ACC112 (cell line): ENCODE measurements around the gene FGF22.

Experiments used
- H2AFZ ChIP-seq: fragments of 200-600 bp; sonication (generic); one replicate; pipeline ENCODE4 v1.6.0; 2017; ENCODE audit warnings: antibody characterized with exemption, low read length; ENCODE audit not compliant: unreplicated experiment
- H3K27ac ChIP-seq: fragments of 200-600 bp; sonication (generic); 2 replicates; pipeline ENCODE4 v1.5.1; 2014; ENCODE audit warnings: low read depth, mild to moderate bottlenecking, antibody characterized with exemption, low read length, moderate library complexity
- H3K27me3 ChIP-seq: fragments of 200-600 bp; sonication (generic); 2 replicates; pipeline ENCODE4 v1.6.1; 2014; ENCODE audit warnings: mild to moderate bottlenecking, antibody characterized with exemption, low read length, moderate library complexity, mixed read lengths; ENCODE audit not compliant: insufficient read depth
- H3K36me3 ChIP-seq: fragments of 200-600 bp; sonication (generic); 2 replicates; pipeline ENCODE4 v1.6.1; 2016; ENCODE audit warnings: mild to moderate bottlenecking, antibody characterized with exemption, low read length, moderate library complexity, mixed read lengths; ENCODE audit not compliant: insufficient read depth
- H3K4me1 ChIP-seq: fragments of 200-600 bp; sonication (generic); one replicate; pipeline ENCODE4 v1.6.1; 2016; ENCODE audit warnings: low read length, mixed read lengths; ENCODE audit not compliant: insufficient read depth, unreplicated experiment, control insufficient read depth
- H3K4me3 ChIP-seq: fragments of 200-600 bp; sonication (generic); 2 replicates; pipeline ENCODE4 v1.5.1; 2014; ENCODE audit warnings: mild to moderate bottlenecking, low read depth, low read length
- H3K79me2 ChIP-seq: fragments of 200-600 bp; sonication (generic); one replicate; pipeline ENCODE4 v1.6.0; 2016; ENCODE audit warnings: low read length; ENCODE audit not compliant: control insufficient read depth, unreplicated experiment, insufficient read depth

Gene FGF22

DNA sequence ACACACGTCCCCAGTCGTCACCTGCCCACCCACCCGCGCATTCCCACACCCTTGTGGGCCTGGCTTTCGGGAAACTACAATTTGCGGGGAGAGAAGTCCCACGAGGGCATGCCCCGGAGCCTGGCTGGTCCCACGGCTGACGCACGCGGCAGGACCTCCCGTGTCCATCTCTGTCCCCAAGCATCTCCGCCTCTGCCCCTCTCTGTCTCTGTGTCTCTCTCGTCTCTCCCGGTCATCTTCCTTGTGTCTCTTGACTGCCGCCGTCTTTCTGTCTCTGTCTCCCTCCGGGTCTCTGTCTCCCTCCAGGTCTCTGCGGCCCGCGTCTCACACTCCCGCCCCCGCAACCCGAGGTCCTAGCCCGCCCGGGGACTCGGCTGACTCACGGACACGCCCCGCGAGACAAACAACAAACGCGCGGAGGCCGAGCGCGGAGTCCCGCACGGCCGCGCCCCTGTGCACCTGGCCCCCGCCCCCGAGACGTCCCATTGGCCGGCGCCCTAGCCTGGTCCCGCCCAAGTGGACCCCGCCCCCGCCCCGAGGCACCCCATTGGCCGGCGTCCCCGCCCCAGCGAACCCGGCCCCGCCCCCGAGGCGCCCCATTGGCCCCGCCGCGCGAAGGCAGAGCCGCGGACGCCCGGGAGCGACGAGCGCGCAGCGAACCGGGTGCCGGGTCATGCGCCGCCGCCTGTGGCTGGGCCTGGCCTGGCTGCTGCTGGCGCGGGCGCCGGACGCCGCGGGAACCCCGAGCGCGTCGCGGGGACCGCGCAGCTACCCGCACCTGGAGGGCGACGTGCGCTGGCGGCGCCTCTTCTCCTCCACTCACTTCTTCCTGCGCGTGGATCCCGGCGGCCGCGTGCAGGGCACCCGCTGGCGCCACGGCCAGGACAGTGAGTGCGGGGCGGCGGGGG is at the start of gene FGF22:
TSS of gene FGF22 (plus strand) at position 627 of the 908 bp plus-strand sequence. CDS start at position 674, 47 bp downstream.
- H3K27me3 ChIP-seq: no peaks in the 10 kb centered on the region
- H3K4me1 ChIP-seq: no peaks in the 10 kb centered on the region
- no peaks in the 10 kb centered on the region for H3K79me2 ChIP-seq
- H3K27ac ChIP-seq: no peak within 1 kb of the TSS
- no peaks in the 10 kb centered on the region for H3K36me3 ChIP-seq
- H3K4me3 ChIP-seq: peak within 1 kb of the TSS; percentile 40
- no peak within 1 kb of the TSS for H2AFZ ChIP-seq

DNA sequence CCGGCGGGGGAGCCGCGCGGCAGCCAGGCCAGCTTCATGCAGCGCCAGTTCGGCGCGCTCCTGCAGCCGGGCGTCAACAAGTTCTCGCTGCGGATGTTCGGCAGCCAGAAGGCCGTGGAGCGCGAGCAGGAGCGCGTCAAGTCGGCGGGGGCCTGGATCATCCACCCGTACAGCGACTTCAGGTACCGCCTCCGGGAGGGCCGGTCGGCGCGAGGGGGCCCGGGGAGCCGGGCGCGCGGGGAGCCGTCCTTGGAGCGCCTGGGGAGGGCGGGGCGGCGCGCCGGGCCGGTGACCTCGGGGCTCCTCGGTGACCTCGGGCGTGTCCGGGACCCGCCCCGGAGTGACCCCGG is 49.3 kb upstream of the FGF22 start:
- no peaks in the 10 kb centered on the region for H3K79me2 ChIP-seq
- no peak overlapping the region for H3K27ac ChIP-seq
- peaks cover 15% of the 10 kb centered on the region for H3K4me1 ChIP-seq
- H3K27me3 ChIP-seq: peaks cover 9% of the 10 kb centered on the region; the same call in 1 of the 2 replicates
- H3K4me3 ChIP-seq: peak overlapping the region; percentile 33; the same call in 1 of the 2 replicates
- no peaks in the 10 kb centered on the region for H3K36me3 ChIP-seq
- no peak overlapping the region for H2AFZ ChIP-seq

DNA sequence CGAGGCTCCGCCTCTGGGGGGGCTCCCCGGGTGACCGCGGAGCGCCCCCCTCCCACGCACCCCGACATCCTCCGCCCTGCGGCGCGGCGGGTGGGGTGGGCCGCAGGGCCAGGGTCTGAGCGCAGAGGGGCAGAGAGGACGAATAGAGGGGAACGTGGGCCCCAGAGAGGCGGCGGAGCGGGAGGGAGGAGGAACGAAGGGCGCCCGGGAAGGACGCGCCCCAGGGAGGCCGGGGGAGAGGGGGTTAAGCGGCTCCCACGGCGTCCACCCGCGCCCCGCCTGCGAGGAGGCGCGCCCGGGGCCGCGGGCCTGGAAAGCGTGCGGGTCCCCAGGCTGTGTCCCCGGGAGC is 49.0 kb upstream of the FGF22 start:
- H3K4me1 ChIP-seq: peaks cover 15% of the 10 kb centered on the region
- peak overlapping the region; percentile 33; the same call in 1 of the 2 replicates for H3K4me3 ChIP-seq
- no peak overlapping the region for H3K27ac ChIP-seq
- peaks cover 9% of the 10 kb centered on the region; the same call in 1 of the 2 replicates for H3K27me3 ChIP-seq
- no peaks in the 10 kb centered on the region for H3K36me3 ChIP-seq
- H3K79me2 ChIP-seq: no peaks in the 10 kb centered on the region
- no peak overlapping the region for H2AFZ ChIP-seq

DNA sequence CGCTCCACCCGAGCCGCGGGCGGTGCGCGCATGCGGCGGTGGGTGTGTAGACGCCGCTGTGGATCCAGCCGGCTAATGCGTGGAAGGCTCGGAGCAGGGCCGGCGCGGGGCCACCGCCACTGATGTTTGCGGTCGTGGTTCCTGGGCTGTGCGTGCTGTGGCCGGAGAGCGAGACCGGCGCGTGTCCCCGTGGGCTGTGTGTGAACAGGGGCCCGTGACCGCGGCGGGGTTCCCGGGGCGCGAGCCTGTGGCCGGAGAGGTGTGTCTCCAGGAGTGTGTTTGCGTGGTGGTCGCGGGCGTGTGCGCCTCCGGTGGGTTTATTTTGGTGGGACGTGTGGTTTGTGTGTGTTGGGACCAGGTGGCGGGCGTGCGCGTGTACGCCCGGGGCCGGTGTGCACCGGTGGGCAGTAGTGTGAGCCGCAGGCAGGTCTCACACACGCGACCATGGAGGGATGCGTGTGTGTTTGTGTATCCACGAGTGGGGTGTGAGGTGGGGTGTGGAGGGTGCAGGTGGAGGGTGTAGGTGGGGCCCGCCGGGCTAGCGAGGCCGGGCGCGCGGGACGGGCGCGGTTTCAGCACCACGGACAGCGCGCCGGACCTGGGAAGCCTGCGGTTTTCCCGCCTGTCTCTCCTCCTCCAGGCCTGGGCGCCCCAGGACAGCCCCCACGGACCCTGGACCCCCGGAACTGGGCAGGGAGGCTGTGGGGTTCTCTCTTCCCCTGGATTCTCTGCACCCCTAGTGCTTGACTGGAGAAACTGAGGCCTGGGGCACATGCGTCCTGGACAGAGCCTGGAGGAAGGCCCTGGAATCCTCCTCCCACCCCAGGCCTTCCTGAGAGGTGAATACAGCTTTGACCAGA is 48.4 kb upstream of the FGF22 start:
- no peaks in the 10 kb centered on the region for H3K36me3 ChIP-seq
- peak overlapping the region; percentile 3; the same call in 1 of the 2 replicates for H3K4me3 ChIP-seq
- peaks cover 9% of the 10 kb centered on the region; the same call in 1 of the 2 replicates for H3K27me3 ChIP-seq
- H3K27ac ChIP-seq: no peak overlapping the region
- peaks cover 15% of the 10 kb centered on the region for H3K4me1 ChIP-seq
- H2AFZ ChIP-seq: no peak overlapping the region
- no peaks in the 10 kb centered on the region for H3K79me2 ChIP-seq

DNA sequence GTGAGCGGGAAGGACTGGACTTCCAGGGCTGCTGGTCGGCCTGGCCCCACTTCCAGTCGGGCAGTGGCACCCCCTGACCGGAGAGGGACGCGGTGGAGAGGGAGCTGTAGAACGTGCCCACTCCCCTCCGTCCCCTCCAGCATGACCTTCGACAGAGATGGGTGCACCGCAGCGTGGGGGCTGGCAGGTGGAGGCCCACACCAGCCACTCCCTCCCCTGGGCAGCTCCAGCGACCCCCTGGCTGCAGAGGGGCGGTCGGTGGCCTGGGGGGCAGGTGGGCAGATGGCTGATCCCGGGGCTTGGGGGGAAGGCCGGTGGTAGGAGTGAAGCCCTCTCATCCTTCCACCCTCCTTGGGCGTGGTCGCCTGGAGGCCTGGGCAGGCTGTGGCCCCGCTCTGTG is 47.6 kb upstream of the FGF22 start:
- Histone ChIP-seq H3K79me2 (no peaks in the 10 kb centered on the region), H2AFZ (no peak overlapping the region), H3K27ac (no peak overlapping the region), H3K27me3 (peaks cover 9% of the 10 kb centered on the region; the same call in 1 of the 2 replicates), H3K4me1 (peaks cover 9% of the 10 kb centered on the region), H3K4me3 (no peak overlapping the region), H3K36me3 (no peaks in the 10 kb centered on the region)

DNA sequence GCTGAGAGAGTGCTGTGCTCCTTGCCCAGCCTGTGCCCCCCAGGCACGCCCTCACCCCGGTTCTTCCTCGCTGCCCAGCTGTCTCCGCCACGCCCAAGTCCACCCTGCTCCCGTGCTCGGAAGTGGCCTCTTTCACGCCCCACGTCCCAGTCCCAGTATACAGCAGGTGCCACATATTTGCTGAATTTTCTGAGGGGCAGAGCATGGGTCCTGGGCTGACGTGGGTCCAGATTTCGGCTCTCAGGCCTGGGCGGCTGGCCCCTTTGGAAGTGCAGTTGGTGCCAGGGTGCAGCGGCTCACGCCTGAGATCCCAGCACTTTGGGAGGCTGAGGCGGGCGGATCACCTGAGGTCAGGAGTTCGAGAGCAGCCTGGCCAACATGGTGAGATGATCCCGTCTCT is 46.6 kb upstream of the FGF22 start:
- no peak overlapping the region for H2AFZ ChIP-seq
- H3K4me3 ChIP-seq: no peak overlapping the region
- H3K79me2 ChIP-seq: no peaks in the 10 kb centered on the region
- H3K36me3 ChIP-seq: no peaks in the 10 kb centered on the region
- H3K27me3 ChIP-seq: peaks cover 9% of the 10 kb centered on the region; the same call in 1 of the 2 replicates
- peaks cover 6% of the 10 kb centered on the region for H3K4me1 ChIP-seq
- H3K27ac ChIP-seq: no peak overlapping the region

DNA sequence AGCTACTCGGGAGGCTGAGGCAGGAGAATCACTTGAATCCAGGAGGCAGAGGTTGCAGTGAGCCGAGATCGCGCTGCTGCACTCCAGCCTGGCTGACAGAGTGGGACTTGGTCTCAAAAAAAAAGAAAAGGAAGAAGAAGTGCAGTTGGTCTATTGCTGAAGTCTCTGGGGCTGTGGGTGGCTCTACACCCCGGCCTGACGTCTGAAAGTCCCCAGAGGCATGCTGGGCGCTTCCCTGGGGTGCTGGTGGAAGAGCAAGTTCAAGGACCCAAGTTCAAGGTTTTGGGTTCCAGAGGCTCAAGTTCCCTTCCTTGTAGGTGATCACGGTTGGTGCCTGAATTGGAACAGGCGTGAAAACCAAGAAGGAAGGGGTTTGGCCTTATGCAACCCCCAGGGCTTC is 46.2 kb upstream of the FGF22 start:
- H3K79me2 ChIP-seq: no peaks in the 10 kb centered on the region
- H3K27me3 ChIP-seq: peaks cover 9% of the 10 kb centered on the region; the same call in 1 of the 2 replicates

DNA sequence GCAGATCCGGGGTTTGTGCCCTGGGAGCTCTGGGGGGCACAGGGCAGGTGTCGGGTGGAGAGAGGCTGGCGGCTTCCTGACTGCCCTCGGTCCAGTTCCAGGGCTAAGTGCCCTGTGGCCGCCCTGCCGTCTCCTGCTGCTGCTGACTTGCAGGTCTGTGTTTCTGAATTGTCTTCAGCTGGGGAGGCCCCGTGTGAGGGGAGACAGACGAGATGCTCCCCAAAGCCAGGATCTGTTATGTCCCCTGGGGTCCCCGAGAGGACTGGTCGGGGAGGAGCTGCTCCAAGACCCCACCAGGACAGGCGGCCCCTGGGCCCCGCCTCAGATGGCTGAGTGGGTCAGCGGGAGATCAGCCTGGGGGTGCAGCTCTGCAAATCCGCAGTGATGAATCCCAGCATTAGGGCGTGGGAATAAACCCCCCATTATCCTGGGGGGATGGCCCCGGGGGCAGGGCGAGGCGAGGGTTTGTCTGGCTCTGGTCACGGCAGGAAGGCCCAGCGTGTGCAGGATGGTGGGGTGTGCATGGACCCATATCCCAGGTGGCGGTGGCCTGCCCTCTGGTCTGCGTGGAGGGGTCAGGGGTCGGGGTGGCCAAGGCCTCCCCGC is 45.3 kb upstream of the FGF22 start:
- Histone ChIP-seq H3K27me3 (peaks cover 9% of the 10 kb centered on the region; the same call in 1 of the 2 replicates), H3K36me3 (no peaks in the 10 kb centered on the region), H3K4me3 (no peak overlapping the region), H3K4me1 (no peaks in the 10 kb centered on the region), H3K79me2 (no peaks in the 10 kb centered on the region), H2AFZ (no peak overlapping the region), H3K27ac (no peak overlapping the region)

More for the DNA sequence above, 46.2 kb upstream of the FGF22 start:
- no peaks in the 10 kb centered on the region for H3K36me3 ChIP-seq
- no peak overlapping the region for H2AFZ ChIP-seq
- H3K27ac ChIP-seq: no peak overlapping the region
- peaks cover 3% of the 10 kb centered on the region for H3K4me1 ChIP-seq
- H3K4me3 ChIP-seq: no peak overlapping the region

DNA sequence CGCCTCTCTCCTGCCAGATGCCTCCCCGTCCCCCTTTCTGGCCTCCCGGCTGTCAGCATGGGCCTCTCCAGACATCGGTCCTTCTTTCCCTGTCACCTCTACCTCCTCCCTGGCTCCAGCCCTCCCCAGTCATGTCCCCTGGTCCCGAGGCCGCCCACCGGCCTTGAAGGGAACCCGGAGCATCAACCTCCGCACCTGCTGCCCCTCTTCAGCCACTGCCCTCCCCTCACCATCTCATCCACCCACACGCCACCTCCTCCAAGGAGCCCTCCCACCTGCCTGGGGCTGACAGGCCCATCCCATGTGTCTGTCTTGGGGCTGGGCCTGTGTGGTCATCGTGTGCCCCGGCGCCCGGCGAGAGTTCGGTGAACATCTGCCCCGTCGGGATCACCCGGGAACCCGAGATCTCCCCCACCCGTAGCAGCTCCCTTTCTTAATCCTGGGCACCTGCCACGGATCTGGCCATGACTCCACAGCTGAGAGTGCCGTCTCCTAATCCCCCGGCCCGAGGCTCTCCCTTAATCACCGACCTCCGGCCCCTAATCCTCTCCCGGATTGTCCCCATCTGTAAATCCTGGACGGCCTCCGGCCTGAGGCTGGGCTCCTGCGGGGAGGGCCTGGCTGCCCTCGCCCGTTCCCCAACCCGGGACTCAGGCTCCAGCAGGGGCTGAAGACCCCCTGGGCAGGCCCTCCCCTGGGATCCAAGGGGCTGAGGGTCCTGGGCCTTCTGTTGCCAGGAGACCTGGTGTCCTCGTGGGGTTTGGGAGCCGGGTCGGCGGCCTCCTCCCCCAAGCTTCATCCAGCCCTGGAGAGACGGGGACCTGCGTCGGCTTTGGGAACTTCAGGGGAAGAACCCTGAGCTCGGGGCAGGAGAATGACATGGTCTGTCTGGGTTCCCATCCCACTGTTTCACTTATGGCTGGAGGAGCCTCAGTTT is 44.1 kb upstream of the FGF22 start:
- Histone ChIP-seq H3K27me3 (peaks cover 8% of the 10 kb centered on the region; the same call in 1 of the 2 replicates), H3K36me3 (no peaks in the 10 kb centered on the region), H3K4me3 (no peak overlapping the region), H3K27ac (no peak overlapping the region), H3K79me2 (no peaks in the 10 kb centered on the region), H3K4me1 (no peaks in the 10 kb centered on the region), H2AFZ (no peak overlapping the region)
